Type B pancreatic cell (in vitro differentiated cells): ENCODE results near the gene PXDC1. TPM values are rescaled to one million over a fixed set of nuclear protein-coding genes. Genes with fewer than 3 reads are reported as not detected.

Experiments used
- DNase-seq: peaks from one replicate; pipeline ENCODE4 v3.0.0; 2021; ENCODE audit warnings: mixed read lengths; ENCODE audit not compliant: unreplicated experiment; ENCODE audit errors: extremely low spot score
- H3K27ac Mint-ChIP-seq: 2 replicates; pipeline ENCODE4 v1.8.0; 2021; ENCODE audit warnings: mild to moderate bottlenecking, mixed read lengths
- H3K27me3 Mint-ChIP-seq: 2 replicates; pipeline ENCODE4 v1.8.0; 2021; ENCODE audit warnings: mixed read lengths
- H3K36me3 Mint-ChIP-seq: 2 replicates; pipeline ENCODE4 v1.8.0; 2021; ENCODE audit warnings: mixed read lengths
- H3K4me1 Mint-ChIP-seq: one replicate; pipeline ENCODE4 v1.8.0; 2021; ENCODE audit warnings: mixed read lengths; ENCODE audit not compliant: unreplicated experiment
- H3K4me3 Mint-ChIP-seq: 2 replicates; pipeline ENCODE4 v1.8.0; 2021; ENCODE audit warnings: mild to moderate bottlenecking, mixed read lengths
- H3K9me3 Mint-ChIP-seq: 2 replicates; pipeline ENCODE4 v1.8.0; 2021; ENCODE audit warnings: mixed read lengths
- total RNA-seq: library from RNA; stranded (reverse); gene quantifications from 2 replicates; pipeline ENCODE4 v1.2.1, GENCODE V29; 2021; ENCODE audit warnings: low replicate concordance
- TF ChIP-seq, protein P1 (sequence below): fragments of 200-600 bp; sonication (generic); conservative IDR thresholded peaks from 2 replicates; pipeline ENCODE4 v1.5.0; 2021; ENCODE audit warnings: antibody characterized with exemption, mild to moderate bottlenecking

Gene PXDC1
- total RNA-seq, 1 donor from 2014 or later = 23.6 TPM

DNA sequence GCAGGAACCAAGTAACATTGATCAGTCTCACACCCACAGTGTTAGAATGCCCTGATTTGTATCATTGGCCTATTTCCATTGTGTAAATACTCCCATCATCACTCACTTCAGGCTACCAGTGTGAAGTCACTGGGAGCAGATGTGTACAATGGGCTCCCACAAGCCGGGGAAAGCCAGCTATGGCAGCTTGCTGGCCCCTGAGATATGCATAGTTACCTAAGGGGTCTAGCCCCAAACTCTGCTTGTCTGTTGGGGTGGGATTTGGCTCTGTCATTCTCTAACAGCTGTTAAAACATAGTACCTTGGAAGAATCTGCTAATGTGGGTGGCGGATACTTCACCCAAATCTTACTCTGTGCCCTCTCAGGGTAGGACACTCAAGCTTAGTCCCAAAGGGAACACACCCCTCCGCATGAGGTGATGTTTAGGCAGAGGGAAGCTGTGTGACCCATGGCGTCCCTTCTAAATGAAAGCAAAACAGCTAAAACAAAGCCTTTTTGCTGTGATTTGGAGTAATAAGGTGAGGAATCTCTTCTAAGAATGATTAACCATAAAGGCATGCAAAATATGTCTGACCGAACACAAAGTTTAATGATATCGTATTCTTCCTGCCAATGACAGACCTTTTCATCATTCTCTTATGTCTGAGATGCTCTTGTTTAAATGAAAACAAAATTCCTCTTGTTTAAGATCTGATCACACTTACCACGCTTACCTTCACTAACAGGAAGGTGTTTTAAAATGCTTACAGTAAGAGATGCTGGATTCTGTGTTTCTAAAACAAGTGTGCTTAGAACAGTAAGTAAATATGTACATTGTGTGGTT lies 45.9 kb upstream of the PXDC1 start:
- no peak for DNase-seq
- no peaks in the 10 kb centered on the region for H3K27me3 Mint-ChIP-seq
- H3K4me3 Mint-ChIP-seq = no peak overlapping the region
- no peaks in the 10 kb centered on the region for H3K36me3 Mint-ChIP-seq
- peak overlapping the region; percentile 91 for H3K27ac Mint-ChIP-seq
- no peaks in the 10 kb centered on the region for H3K9me3 Mint-ChIP-seq
- peaks cover 46% of the 10 kb centered on the region for H3K4me1 Mint-ChIP-seq
- TF ChIP-seq, protein P1, sequence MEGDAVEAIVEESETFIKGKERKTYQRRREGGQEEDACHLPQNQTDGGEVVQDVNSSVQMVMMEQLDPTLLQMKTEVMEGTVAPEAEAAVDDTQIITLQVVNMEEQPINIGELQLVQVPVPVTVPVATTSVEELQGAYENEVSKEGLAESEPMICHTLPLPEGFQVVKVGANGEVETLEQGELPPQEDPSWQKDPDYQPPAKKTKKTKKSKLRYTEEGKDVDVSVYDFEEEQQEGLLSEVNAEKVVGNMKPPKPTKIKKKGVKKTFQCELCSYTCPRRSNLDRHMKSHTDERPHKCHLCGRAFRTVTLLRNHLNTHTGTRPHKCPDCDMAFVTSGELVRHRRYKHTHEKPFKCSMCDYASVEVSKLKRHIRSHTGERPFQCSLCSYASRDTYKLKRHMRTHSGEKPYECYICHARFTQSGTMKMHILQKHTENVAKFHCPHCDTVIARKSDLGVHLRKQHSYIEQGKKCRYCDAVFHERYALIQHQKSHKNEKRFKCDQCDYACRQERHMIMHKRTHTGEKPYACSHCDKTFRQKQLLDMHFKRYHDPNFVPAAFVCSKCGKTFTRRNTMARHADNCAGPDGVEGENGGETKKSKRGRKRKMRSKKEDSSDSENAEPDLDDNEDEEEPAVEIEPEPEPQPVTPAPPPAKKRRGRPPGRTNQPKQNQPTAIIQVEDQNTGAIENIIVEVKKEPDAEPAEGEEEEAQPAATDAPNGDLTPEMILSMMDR = no peak

DNA sequence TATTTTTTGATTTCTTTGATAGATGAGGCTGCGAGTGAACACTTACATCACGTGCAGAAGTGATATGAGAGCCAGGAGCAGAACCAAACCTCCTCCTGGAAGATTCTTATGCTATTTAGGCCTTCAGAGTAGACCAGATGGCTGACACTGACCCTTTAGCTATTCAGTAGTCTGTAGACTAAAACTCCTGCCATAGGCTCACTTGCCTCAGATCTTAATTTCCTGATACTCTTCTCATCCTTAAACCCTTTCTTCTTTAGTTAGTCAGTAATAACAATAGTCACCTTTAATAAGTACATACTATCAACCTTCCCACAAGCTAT lies 45.2 kb upstream of the PXDC1 start:
- no peak overlapping the region for H3K4me3 Mint-ChIP-seq
- DNase-seq = no peak
- TF ChIP-seq, protein P1 = no peak
- peaks cover 44% of the 10 kb centered on the region for H3K4me1 Mint-ChIP-seq
- no peaks in the 10 kb centered on the region for H3K9me3 Mint-ChIP-seq
- no peak overlapping the region for H3K27ac Mint-ChIP-seq
- no peaks in the 10 kb centered on the region for H3K36me3 Mint-ChIP-seq
- H3K27me3 Mint-ChIP-seq = no peaks in the 10 kb centered on the region

DNA sequence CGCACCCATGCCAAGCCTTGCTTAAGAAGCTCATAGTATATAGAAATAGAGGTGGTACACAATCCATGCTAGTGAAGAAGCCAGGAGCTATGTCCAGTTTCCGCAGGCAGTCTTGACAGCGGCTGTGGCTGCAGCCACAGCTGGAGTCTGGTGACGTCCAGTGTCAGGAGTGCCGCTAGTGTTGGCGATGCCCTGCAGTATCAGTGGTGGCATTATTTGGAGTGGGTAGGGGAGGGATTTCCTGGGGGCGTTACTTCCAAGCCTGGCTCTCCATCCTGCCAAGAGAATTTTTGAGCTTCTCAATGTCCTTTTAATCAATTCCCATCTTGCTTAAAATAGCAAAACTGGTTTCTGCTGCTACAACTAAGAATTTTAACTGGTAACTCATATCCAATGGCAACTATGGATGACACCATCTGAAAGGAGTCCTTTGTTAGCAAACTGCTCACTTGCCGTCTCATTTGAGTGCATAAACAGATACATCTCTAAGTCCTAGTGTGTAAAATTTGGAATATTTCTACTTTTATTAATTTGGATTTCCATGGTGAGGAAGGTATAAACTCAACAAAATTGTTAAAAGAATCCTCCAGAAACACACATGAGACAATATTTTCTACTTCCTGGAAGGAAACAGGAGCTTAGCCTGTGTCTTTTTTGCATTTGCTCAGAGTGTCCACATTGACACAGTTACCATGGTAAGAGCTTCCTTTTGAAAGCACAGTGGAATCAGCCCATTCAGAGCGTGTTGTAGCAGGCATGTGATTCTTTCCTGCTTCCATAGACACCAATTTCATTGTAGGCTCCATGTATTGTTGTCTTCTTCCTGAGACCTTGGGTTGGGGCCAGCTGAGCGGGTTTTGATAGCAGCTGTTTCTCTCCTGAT lies 44.6 kb upstream of the PXDC1 start:
- Mint-ChIP-seq H3K27me3 (no peaks in the 10 kb centered on the region), H3K4me3 (no peak overlapping the region), H3K9me3 (no peaks in the 10 kb centered on the region), H3K36me3 (no peaks in the 10 kb centered on the region), H3K27ac (no peak overlapping the region), H3K4me1 (peaks cover 38% of the 10 kb centered on the region)
- no peak for DNase-seq
- TF ChIP-seq, protein P1 = no peak

DNA sequence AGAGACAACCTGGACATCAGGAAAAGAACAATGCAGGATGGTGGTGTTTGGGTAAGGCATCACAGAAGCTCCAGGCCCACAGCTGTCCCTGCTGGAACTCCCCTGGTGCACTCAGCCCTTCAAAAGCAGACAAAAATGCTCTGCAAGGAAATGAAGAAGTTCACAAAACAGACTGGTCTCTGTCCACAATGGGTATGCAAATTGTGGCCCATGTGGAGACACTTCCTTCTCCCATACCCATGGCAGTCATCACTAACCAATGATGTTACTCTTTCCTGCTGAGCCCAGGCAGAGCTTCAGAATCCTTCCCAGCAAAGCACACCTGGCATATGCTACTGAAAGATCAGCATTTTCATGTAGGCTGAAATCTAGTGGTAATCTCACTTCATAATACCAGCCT lies 42.6 kb upstream of the PXDC1 start:
- TF ChIP-seq, protein P1 = no peak
- no peak for DNase-seq
- no peak overlapping the region for H3K27ac Mint-ChIP-seq
- peaks cover 2% of the 10 kb centered on the region for H3K9me3 Mint-ChIP-seq
- no peak overlapping the region for H3K4me3 Mint-ChIP-seq
- no peaks in the 10 kb centered on the region for H3K36me3 Mint-ChIP-seq
- no peaks in the 10 kb centered on the region for H3K27me3 Mint-ChIP-seq
- peaks cover 25% of the 10 kb centered on the region for H3K4me1 Mint-ChIP-seq

DNA sequence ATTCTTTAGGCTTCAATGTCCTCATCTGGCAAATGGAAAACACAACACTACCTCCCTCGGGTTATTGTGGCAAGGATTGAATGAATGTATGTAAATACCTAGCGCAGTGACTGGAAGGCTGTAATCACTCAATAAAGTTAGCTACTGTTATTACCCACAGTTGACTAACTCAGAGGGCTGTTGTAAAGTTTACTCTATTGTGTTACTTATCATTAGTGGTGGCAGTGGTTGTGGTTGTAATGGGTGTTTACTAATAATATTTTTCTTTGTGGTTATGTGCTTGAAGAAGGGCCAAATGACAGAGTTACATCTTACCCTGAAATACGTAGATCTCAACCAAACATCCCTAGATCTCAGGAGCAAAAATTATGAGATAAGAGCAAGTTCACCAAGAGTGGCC lies 42.0 kb upstream of the PXDC1 start:
- Mint-ChIP-seq H3K27me3 (no peaks in the 10 kb centered on the region), H3K36me3 (no peaks in the 10 kb centered on the region), H3K9me3 (peaks cover 5% of the 10 kb centered on the region), H3K27ac (no peak overlapping the region), H3K4me1 (peaks cover 25% of the 10 kb centered on the region), H3K4me3 (no peak overlapping the region)
- no peak for DNase-seq
- TF ChIP-seq, protein P1 = no peak
